ENCODE results near the gene FSTL4. TPM values are rescaled to one million over a fixed set of nuclear protein-coding genes. Genes with fewer than 3 reads are reported as not detected.

Gene FSTL4
- total and polyA plus RNA-seq, 2 experiments from 2014 or later = 1.4 to 2.8 TPM

- Mint-ChIP-seq H3K27me3 (ENCODE audit: insufficient read depth, low read depth, poor library complexity) (no peaks in the 10 kb centered on the region), H3K9me3 (no peaks in the 10 kb centered on the region), H3K36me3 (ENCODE audit: low read depth) (no peaks in the 10 kb centered on the region), H3K4me3 (no peak overlapping the region), H3K4me1 (no peaks in the 10 kb centered on the region), H3K27ac (no peak overlapping the region)
- TF ChIP-seq CTCF (conservative IDR thresholded peaks at IDR 0.05; ENCODE audit: low read depth in 2 of 2) (no peak), JUNB (IDR thresholded peaks at IDR 0.05; ENCODE audit: unreplicated experiment) (no peak), REST (IDR thresholded peaks at IDR 0.05; ENCODE audit: unreplicated experiment) (no peak), STAT1 (IDR thresholded peaks at IDR 0.05; ENCODE audit: unreplicated experiment) (no peak), ZNF331 (CRISPR knock-in tag; IDR thresholded peaks at IDR 0.05; ENCODE audit: low read depth) (no peak), EZH2phosphoT487 (IDR thresholded peaks at IDR 0.05; ENCODE audit: unreplicated experiment) (no peak), ETS1 (IDR thresholded peaks at IDR 0.05) (no peak), ZNF114 (CRISPR knock-in tag; IDR thresholded peaks at IDR 0.05) (no peak), POLR2AphosphoS5 (IDR thresholded peaks at IDR 0.05; ENCODE audit: low read depth) (no peak), EZH2 (IDR thresholded peaks at IDR 0.05; ENCODE audit: low read depth, unreplicated experiment) (no peak), ZNF462 (CRISPR knock-in tag; IDR thresholded peaks at IDR 0.05) (no peak)
- Histone ChIP-seq H3K79me2 (replicated peaks; ENCODE audit: insufficient read depth) (no peaks in the 10 kb centered on the region), H3K4me3 (no peak overlapping the region), H3K9me2 (ENCODE audit: insufficient read depth) (no peaks in the 10 kb centered on the region), H3F3A (replicated peaks; ENCODE audit: low read depth) (no peaks in the 10 kb centered on the region), H3K4me1 (ENCODE audit: insufficient read depth) (no peaks in the 10 kb centered on the region), H4K20me1 (replicated peaks; ENCODE audit: insufficient read depth) (no peaks in the 10 kb centered on the region), H3K4me2 (no peak overlapping the region), H3K27ac (ENCODE audit: low read depth) (no peak overlapping the region), H2AFZ (no peak overlapping the region), H3K27me3 (ENCODE audit: insufficient read depth) (no peaks in the 10 kb centered on the region), H3K36me3 (ENCODE audit: insufficient read depth) (no peaks in the 10 kb centered on the region)
- DNase-seq (ENCODE audit: low spot score) (no peak), ATAC-seq (no peak)
Measured at GRCh38 chr5:133179405-133179804, 432.9 kb downstream of the FSTL4 start.
